ENCODE results near the gene NTNG1. TPM values are rescaled to one million over a fixed set of nuclear protein-coding genes. Genes with fewer than 3 reads are reported as not detected.

Gene NTNG1
- total and polyA plus RNA-seq, 2 of the 13 experiments (the other 11 are each of a cell fraction or from before 2014, with no cell fraction given), result not detected

- ChIA-PET CTCF (ENCODE audit: low intra/inter-chr PET ratio, low total read pairs) (no interaction called here), POLR2A (no interaction called here)
- Histone ChIP-seq H3K9me3 (ENCODE audit: low read length) (no peaks in the 10 kb centered on the region), H3K36me3 (replicated peaks in 1 of 2; ENCODE audit: control insufficient read depth in 1 of 2, insufficient read depth in 2 of 2, low read length in 2 of 2) (no peaks in the 10 kb centered on the region), H3K27ac (ENCODE audit: extremely low read length, insufficient read depth, low read length) (no peak overlapping the region), H3K9ac (ENCODE audit: insufficient read depth, low read depth, low read length) (no peak overlapping the region), H3K4me1 (ENCODE audit: insufficient read depth, low read length) (no peaks in the 10 kb centered on the region), H2AFZ (ENCODE audit: low read length) (no peak overlapping the region), H4K20me1 (ENCODE audit: insufficient read depth, low read length) (no peaks in the 10 kb centered on the region), H3K4me2 (ENCODE audit: low read depth, low read length) (no peak overlapping the region), H3K4me3 (replicated peaks in 1 of 3; ENCODE audit: insufficient read depth in 1 of 3, low read depth in 2 of 3, low read length in 3 of 3) (no peak overlapping the region), H3K27me3 (ENCODE audit: control insufficient read depth in 1 of 2, insufficient read depth in 2 of 2, low read length in 2 of 2) (peaks cover 3 to 19% of the 10 kb centered on the region in 2 experiments; a peak in 4 of 5 replicates), H3K79me2 (ENCODE audit: insufficient read depth, low read length) (no peaks in the 10 kb centered on the region)
- peak; percentile 3 for DNase-seq (ENCODE audit: low spot score)
- TF ChIP-seq EHMT2 (IDR thresholded peaks at IDR 0.05; ENCODE audit: borderline replicate concordance, low read depth, low read length) (peak; percentile 87; the same call in 1 of the 2 replicates), WIZ (CRISPR knock-in tag; IDR thresholded peaks at IDR 0.05) (peak; percentile 92; the same call in 1 of the 2 replicates), ZBTB44 (CRISPR knock-in tag; IDR thresholded peaks at IDR 0.05) (peak; percentile 55; the same call in 1 of the 2 replicates), ZNF329 (CRISPR knock-in tag; IDR thresholded peaks at IDR 0.05; ENCODE audit: low read depth) (no peak), MIXL1 (CRISPR knock-in tag; IDR thresholded peaks at IDR 0.05) (peak; percentile 70; the same call in 1 of the 2 replicates), KLF16 (CRISPR knock-in tag; IDR thresholded peaks at IDR 0.05) (0 out of 4 replicates have a peak, but pooled peaks of 1 of the 2 experiments have one; percentile 23), MIER2 (CRISPR knock-in tag; IDR thresholded peaks at IDR 0.05) (peak; percentile 97), TGIF2 (CRISPR knock-in tag; IDR thresholded peaks at IDR 0.05) (0 out of 2 replicates have a peak, but pooled peaks have one; percentile 25), RNF2 (conservative IDR thresholded peaks at IDR 0.05; ENCODE audit: low read depth) (no peak), REST (IDR thresholded peaks at IDR 0.05; ENCODE audit: borderline replicate concordance in 1 of 2, low read depth in 1 of 2, low read length in 2 of 2) (peak; percentile 74 to 98), ZSCAN9 (CRISPR knock-in tag; IDR thresholded peaks at IDR 0.05; ENCODE audit: borderline replicate concordance) (0 out of 2 replicates have a peak, but pooled peaks have one; percentile 31), HNF1B (CRISPR knock-in tag; IDR thresholded peaks at IDR 0.05) (no peak), KLF6 (CRISPR knock-in tag; IDR thresholded peaks at IDR 0.05) (0 out of 2 replicates have a peak, but pooled peaks have one; percentile 65), SRSF9 (IDR thresholded peaks at IDR 0.05; ENCODE audit: borderline replicate concordance, insufficient read depth, low read depth, low read length, poor library complexity, severe bottlenecking) (no peak)
- in situ Hi-C loops (cut with HindIII; ENCODE audit: extremely low pct_ligation_motif_present, low pct_unique_long_range_greater_than_20kb) (no loop called here), intact Hi-C loops (cut with micrococcal nuclease; ENCODE audit: unreplicated experiment) (no loop called here)
- FAIRE-seq, result no peak
- ATAC-seq, result no peak
- BruUV-seq (replicated peaks), result no TSS peak
- 4% methylated on average over 3 of the region's 3 CpGs for WGBS (ENCODE audit: low lambda C conversion rate)
Observed at GRCh38 chr1:107135463-107135862, 5.4 kb upstream of the NTNG1 start.
